Erythroblast (primary cell): Measurements from ENCODE around the gene RTL5.

Experiments used
- GATA1 ChIP-seq: IDR thresholded peaks from 2 replicates; pipeline ENCODE4 v1.6.1; 2011; ENCODE audit warnings: low read depth, mild to moderate bottlenecking, control low read depth, low read length, moderate library complexity
- POLR2A ChIP-seq: IDR thresholded peaks from 2 replicates; pipeline ENCODE4 v1.6.1; 2011; ENCODE audit warnings: mild to moderate bottlenecking, low read length

DNA sequence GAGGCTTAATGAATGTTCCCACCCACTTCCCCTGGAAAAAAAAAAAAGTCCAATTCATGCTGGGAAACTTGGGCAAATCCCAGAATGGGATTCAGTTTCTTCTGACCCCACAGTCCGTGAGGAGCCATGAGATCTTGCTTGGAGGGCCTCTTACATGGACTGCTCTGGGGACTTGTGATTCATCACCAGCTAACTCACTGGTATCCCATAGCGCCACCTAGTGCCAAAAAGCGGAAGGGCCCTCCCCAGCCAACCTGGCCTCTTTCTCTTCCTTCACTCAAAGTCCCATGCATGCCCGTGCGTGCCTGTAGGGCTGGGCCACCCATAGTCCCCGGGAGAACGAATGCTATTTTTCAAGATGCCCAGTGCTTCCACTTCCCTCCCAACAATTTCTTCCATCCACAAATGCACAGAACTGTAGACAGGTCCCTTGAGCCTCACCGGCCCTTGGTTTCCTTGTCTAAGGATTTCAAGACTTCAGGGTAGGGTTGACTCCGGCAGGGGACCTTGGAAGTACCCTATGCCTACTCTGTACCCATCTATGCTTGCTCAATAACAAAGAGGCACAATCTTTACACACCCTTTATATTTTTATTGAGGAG is 5.1 kb downstream of the RTL5 start:
- TF ChIP-seq POLR2A (no peak), GATA1 (no peak)
